Liver (tissue), 9 donors: Measurements from ENCODE around the gene DNAAF1. TPM values are rescaled to one million over a fixed set of nuclear protein-coding genes. Genes with fewer than 3 reads are reported as not detected.

Experiments
- DNase-seq: peaks from one replicate; pipeline ENCODE4 v3.0.0-alpha.2; 2017; ENCODE audit warnings: low spot score
- H3K27ac ChIP-seq, 2 donors: one replicate each; pipeline ENCODE4 v1.7.0; 2013; ENCODE audit warnings: inconsistent platforms in 2 of 2, low read length in 2 of 2, control low read depth in 1 of 2, low read depth in 1 of 2, mild to moderate bottlenecking in 1 of 2
- H3K27me3 ChIP-seq, 4 donors: one replicate each; pipeline versions ENCODE4 v1.6.1 to v1.7.0; 2013; ENCODE audit warnings: low read length in 3 of 4, inconsistent platforms in 1 of 4, mild to moderate bottlenecking in 1 of 4, moderate library complexity in 1 of 4; ENCODE audit not compliant: control insufficient read depth in 4 of 4, insufficient read depth in 4 of 4
- H3K36me3 ChIP-seq, 4 donors: one replicate each; pipeline versions ENCODE4 v1.6.1 to v1.7.0; 2013; ENCODE audit warnings: low read length in 3 of 4, mild to moderate bottlenecking in 3 of 4, low read depth in 1 of 4, moderate library complexity in 1 of 4; ENCODE audit not compliant: control insufficient read depth in 4 of 4, insufficient read depth in 3 of 4
- H3K4me1 ChIP-seq, 4 donors: one replicate each; pipeline versions ENCODE4 v1.6.1 to v1.7.0; 2013; ENCODE audit warnings: low read length in 3 of 4, mild to moderate bottlenecking in 3 of 4, moderate library complexity in 1 of 4; ENCODE audit not compliant: control insufficient read depth in 4 of 4, insufficient read depth in 4 of 4
- H3K4me3 ChIP-seq, 3 donors: one replicate each; pipeline versions ENCODE4 v1.6.1 to v1.7.0; 2013; ENCODE audit warnings: low read length in 3 of 3, control low read depth in 1 of 3, low read depth in 1 of 3, mild to moderate bottlenecking in 1 of 3
- H3K9ac ChIP-seq, 2 donors: one replicate each; pipeline ENCODE4 v1.7.0; 2013; ENCODE audit warnings: low read length in 2 of 2, mild to moderate bottlenecking in 2 of 2, moderate library complexity in 2 of 2, control low read depth in 1 of 2, low read depth in 1 of 2
- H3K9me3 ChIP-seq, 4 donors: one replicate each; pipeline versions ENCODE4 v1.6.1 to v1.7.0; 2013; ENCODE audit warnings: low read length in 3 of 4; ENCODE audit not compliant: control insufficient read depth in 4 of 4
- ATF3 ChIP-seq: IDR thresholded peaks from 2 replicates; pipeline ENCODE4 v1.6.1; 2016; ENCODE audit warnings: antibody characterized with exemption
- CTCF ChIP-seq: fragments of 150-350 bp; IDR thresholded peaks from 2 replicates; pipeline ENCODE4 v1.5.1; 2017; ENCODE audit warnings: improper control_type of control experiment, low read depth, low read length; ENCODE audit not compliant: missing input control
- EGR1 ChIP-seq, 2 donors: IDR thresholded peaks; 2 replicates each; pipeline ENCODE4 v1.6.1; 2016 to 2018; ENCODE audit warnings: antibody characterized with exemption in 2 of 2, low read depth in 2 of 2
- FOXA2 ChIP-seq: IDR thresholded peaks from 2 replicates; pipeline ENCODE4 v1.6.1; 2016; ENCODE audit warnings: antibody characterized with exemption
- GABPA ChIP-seq, 2 donors: IDR thresholded peaks in 1 of 2; conservative IDR thresholded peaks in 1 of 2; 2 replicates each; pipeline ENCODE4 v1.6.1; 2016; ENCODE audit warnings: antibody characterized with exemption in 2 of 2, mild to moderate bottlenecking in 1 of 2, moderate library complexity in 1 of 2
- HNF4A ChIP-seq, 2 donors: conservative IDR thresholded peaks; 2 replicates each; pipeline ENCODE4 v1.6.1; 2016; ENCODE audit warnings: antibody characterized with exemption in 2 of 2, mild to moderate bottlenecking in 2 of 2
- HNF4G ChIP-seq: IDR thresholded peaks from 2 replicates; pipeline ENCODE4 v1.6.1; 2016; ENCODE audit warnings: antibody characterized with exemption
- JUND ChIP-seq, 2 donors: IDR thresholded peaks; 2 replicates each; pipeline ENCODE4 v1.6.1; 2016; ENCODE audit warnings: antibody characterized with exemption in 2 of 2
- MAX ChIP-seq: IDR thresholded peaks from 2 replicates; pipeline ENCODE4 v1.6.1; 2016; ENCODE audit warnings: antibody characterized with exemption
- NR2F2 ChIP-seq: IDR thresholded peaks from 2 replicates; pipeline ENCODE4 v1.6.1; 2016; ENCODE audit warnings: antibody characterized with exemption
- RAD21 ChIP-seq, 2 donors: IDR thresholded peaks; 2 replicates each; pipeline ENCODE4 v1.6.1; 2016; ENCODE audit warnings: antibody characterized with exemption in 2 of 2, mild to moderate bottlenecking in 2 of 2
- REST ChIP-seq: IDR thresholded peaks from 2 replicates; pipeline ENCODE4 v1.6.1; 2016; ENCODE audit warnings: antibody characterized with exemption, mild to moderate bottlenecking
- RXRA ChIP-seq, 2 donors: IDR thresholded peaks; 2 replicates each; pipeline ENCODE4 v1.6.1; 2017 to 2018; ENCODE audit warnings: antibody characterized with exemption in 2 of 2, mild to moderate bottlenecking in 1 of 2
- SP1 ChIP-seq: IDR thresholded peaks from 2 replicates; pipeline ENCODE4 v1.6.1; 2018; ENCODE audit warnings: antibody characterized with exemption, mild to moderate bottlenecking
- TAF1 ChIP-seq: conservative IDR thresholded peaks from 2 replicates; pipeline ENCODE4 v1.6.1; 2016; ENCODE audit warnings: antibody characterized with exemption, mild to moderate bottlenecking
- YY1 ChIP-seq: IDR thresholded peaks from 2 replicates; pipeline ENCODE4 v1.6.1; 2016; ENCODE audit warnings: antibody characterized with exemption, mild to moderate bottlenecking
- ZBTB33 ChIP-seq: IDR thresholded peaks from 2 replicates; pipeline ENCODE4 v1.6.1; 2016; ENCODE audit warnings: antibody characterized with exemption
- WGBS: extraction: QIAGEN DNeasy Blood & Tissue Kit; methylation state at CpG from one replicate; pipeline ENCODE4 v1.1.7; 2013; 5-methylcytosine and 5-hydroxymethylcytosine counted together
- polyA plus RNA-seq, 2 donors: library from polyadenylated mRNA; stranded (reverse) in 1 of 2; unstranded in 1 of 2; fragments of 200-250 nt in 1 of 2; fragments of >200 nt in 1 of 2; fragmentation: Nextera tagmentation in 1 of 2; extraction: Ambion mirVana in 1 of 2; gene quantifications; one replicate each; pipeline versions ENCODE4 v1.2.1 to v1.2.3, GENCODE V29; 2013 to 2015
- total RNA-seq, 2 donors: library from RNA; depleted of rRNA; stranded (reverse); fragments of >200 nt; gene quantifications; one replicate each; pipeline ENCODE4 v1.2.3, GENCODE V29; 2014
- donor health status: healthy.
- donor health status: healthy.
- donor health status: healthy.
- donor health status: healthy.
- donor health status: healthy.

The DNAAF1 gene
- total and polyA plus RNA-seq, 4 donors: under 0.01 to 0.08 (median 0.06) TPM; not detected in 1

- no peak for DNase-seq
- Histone ChIP-seq H3K27me3 (no peaks in the 10 kb centered on the region), H3K9ac (no peak overlapping the region), H3K27ac (no peak overlapping the region), H3K36me3 (peaks cover 9 to 53% (median 17%) of the 10 kb centered on the region in 4 donors), H3K9me3 (no peaks in the 10 kb centered on the region), H3K4me1 (peaks cover 0 to 23% (median 13%) of the 10 kb centered on the region in 4 donors), H3K4me3 (no peak overlapping the region)
- 94% methylated on average over 28 of the region's 28 CpGs for WGBS
- TF ChIP-seq JUND (IDR thresholded peaks at IDR 0.05): no peak
- no peak for TF ChIP-seq HNF4G
- TF ChIP-seq HNF4A (conservative IDR thresholded peaks at IDR 0.05): no peak
- no peak for TF ChIP-seq TAF1
- no peak for TF ChIP-seq RXRA (IDR thresholded peaks at IDR 0.05)
- no peak for TF ChIP-seq EGR1 (IDR thresholded peaks at IDR 0.05; ENCODE audit: low read depth in 2 of 2)
- TF ChIP-seq MAX: no peak
- no peak for TF ChIP-seq FOXA2
- TF ChIP-seq REST: no peak
- TF ChIP-seq ATF3: no peak
- TF ChIP-seq NR2F2: no peak
- TF ChIP-seq GABPA (IDR thresholded peaks at IDR 0.05 in 1 of 2, conservative IDR thresholded peaks at IDR 0.05 in 1 of 2): no peak
- TF ChIP-seq RAD21 (IDR thresholded peaks at IDR 0.05): no peak
- TF ChIP-seq YY1: no peak
- no peak for TF ChIP-seq ZBTB33
- TF ChIP-seq SP1: no peak
- no peak for TF ChIP-seq CTCF
These were observed 33.9 kb downstream of the DNAAF1 start for GRCh38 chr16:84178892-84179611.
